HL-60 (cell line): ENCODE results near the gene TSPEAR.

Source experiments
- TF ChIP-seq, protein P1 (sequence below): IDR thresholded peaks from one replicate; pipeline ENCODE4 v1.5.1; 2011; ENCODE audit warnings: low read length, control low read depth, inconsistent platforms; ENCODE audit not compliant: insufficient read depth
- TF ChIP-seq, protein P2 (sequence below): IDR thresholded peaks from 2 replicates; pipeline ENCODE4 v1.6.1; 2012; ENCODE audit warnings: low read depth; ENCODE audit not compliant: insufficient replicate concordance

DNA sequence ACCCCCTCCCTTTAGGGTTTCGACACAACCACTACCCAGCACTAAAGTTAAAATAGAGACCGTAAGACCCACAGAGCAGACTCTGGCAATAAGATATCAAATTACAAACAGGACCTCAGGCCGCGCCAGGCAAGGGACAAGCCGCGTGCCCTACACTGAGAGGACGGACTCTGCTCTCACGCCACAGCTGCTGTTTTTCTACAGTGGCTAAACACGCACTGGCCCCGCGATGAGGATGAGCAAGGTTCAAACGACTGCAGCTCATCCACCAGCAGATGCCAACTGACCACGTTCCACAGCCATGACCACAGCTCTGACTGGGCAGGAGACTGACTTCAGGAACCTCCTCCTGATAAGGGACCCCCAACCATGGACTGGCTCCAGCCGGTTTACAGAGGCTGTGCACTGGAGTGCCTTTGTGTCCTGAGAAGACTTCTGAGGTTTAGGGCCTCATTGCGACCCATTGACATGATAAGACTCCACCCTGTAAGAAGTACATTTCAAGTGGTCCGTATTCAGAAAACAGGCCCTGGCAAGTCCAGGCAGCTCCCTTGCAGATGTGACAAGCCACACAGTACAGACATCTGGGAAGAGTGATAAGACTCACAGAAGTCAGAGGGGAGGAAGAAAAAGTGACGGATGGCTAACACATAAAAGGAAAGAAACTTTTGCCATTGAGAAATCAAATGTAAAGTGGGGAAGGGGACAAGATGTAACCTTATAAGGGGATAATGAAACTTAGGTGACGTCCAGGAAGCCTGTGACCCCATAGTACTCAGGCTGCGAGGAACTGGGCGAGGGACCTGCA lies 117.6 kb downstream of the TSPEAR start:
- TF ChIP-seq, protein P1, sequence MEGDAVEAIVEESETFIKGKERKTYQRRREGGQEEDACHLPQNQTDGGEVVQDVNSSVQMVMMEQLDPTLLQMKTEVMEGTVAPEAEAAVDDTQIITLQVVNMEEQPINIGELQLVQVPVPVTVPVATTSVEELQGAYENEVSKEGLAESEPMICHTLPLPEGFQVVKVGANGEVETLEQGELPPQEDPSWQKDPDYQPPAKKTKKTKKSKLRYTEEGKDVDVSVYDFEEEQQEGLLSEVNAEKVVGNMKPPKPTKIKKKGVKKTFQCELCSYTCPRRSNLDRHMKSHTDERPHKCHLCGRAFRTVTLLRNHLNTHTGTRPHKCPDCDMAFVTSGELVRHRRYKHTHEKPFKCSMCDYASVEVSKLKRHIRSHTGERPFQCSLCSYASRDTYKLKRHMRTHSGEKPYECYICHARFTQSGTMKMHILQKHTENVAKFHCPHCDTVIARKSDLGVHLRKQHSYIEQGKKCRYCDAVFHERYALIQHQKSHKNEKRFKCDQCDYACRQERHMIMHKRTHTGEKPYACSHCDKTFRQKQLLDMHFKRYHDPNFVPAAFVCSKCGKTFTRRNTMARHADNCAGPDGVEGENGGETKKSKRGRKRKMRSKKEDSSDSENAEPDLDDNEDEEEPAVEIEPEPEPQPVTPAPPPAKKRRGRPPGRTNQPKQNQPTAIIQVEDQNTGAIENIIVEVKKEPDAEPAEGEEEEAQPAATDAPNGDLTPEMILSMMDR: no peak
- TF ChIP-seq, protein P2, sequence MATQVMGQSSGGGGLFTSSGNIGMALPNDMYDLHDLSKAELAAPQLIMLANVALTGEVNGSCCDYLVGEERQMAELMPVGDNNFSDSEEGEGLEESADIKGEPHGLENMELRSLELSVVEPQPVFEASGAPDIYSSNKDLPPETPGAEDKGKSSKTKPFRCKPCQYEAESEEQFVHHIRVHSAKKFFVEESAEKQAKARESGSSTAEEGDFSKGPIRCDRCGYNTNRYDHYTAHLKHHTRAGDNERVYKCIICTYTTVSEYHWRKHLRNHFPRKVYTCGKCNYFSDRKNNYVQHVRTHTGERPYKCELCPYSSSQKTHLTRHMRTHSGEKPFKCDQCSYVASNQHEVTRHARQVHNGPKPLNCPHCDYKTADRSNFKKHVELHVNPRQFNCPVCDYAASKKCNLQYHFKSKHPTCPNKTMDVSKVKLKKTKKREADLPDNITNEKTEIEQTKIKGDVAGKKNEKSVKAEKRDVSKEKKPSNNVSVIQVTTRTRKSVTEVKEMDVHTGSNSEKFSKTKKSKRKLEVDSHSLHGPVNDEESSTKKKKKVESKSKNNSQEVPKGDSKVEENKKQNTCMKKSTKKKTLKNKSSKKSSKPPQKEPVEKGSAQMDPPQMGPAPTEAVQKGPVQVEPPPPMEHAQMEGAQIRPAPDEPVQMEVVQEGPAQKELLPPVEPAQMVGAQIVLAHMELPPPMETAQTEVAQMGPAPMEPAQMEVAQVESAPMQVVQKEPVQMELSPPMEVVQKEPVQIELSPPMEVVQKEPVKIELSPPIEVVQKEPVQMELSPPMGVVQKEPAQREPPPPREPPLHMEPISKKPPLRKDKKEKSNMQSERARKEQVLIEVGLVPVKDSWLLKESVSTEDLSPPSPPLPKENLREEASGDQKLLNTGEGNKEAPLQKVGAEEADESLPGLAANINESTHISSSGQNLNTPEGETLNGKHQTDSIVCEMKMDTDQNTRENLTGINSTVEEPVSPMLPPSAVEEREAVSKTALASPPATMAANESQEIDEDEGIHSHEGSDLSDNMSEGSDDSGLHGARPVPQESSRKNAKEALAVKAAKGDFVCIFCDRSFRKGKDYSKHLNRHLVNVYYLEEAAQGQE: no peak
